ENCODE results near the gene TAF1A.

Gene TAF1A

GRCh38 chr1:222547944-222548671 is 41.6 kb downstream of the TAF1A start, which contains the start of gene HHIPL2:
Gene HHIPL2 (minus strand): TSS chr1:222548104. CDS start chr1:222548044, 60 bp downstream.
- H3K4me3 Mint-ChIP-seq: peak within 1 kb of the TSS in 2 of 3 experiments; percentile 10 to 50
- peak within 1 kb of the TSS in 2 of 3 experiments; percentile 26 to 36 for H3K27ac Mint-ChIP-seq
- TF ChIP-seq CTCF (IDR thresholded peaks at IDR 0.05; ENCODE audit: unreplicated experiment in 3 of 3): no peak
- H3K27me3 Mint-ChIP-seq (ENCODE audit: low read depth): peaks cover 27% of the 10 kb centered on the region
- H3K9me3 Mint-ChIP-seq: no peaks in the 10 kb centered on the region
- no peaks in the 10 kb centered on the region for H3K36me3 Mint-ChIP-seq (ENCODE audit: low read depth)
- H3K4me1 Mint-ChIP-seq: peaks cover 13% of the 10 kb centered on the region

GRCh38 chr1:222547260-222547614 is 42.5 kb downstream of the TAF1A start:
- Mint-ChIP-seq H3K36me3 (ENCODE audit: low read depth) (no peaks in the 10 kb centered on the region), H3K9me3 (no peaks in the 10 kb centered on the region), H3K4me1 (peaks cover 13% of the 10 kb centered on the region), H3K4me3 (peak overlapping the region in 1 of 3 experiments; percentile 10), H3K27ac (peak overlapping the region in 2 of 3 experiments; percentile 26 to 36), H3K27me3 (ENCODE audit: low read depth) (peaks cover 27% of the 10 kb centered on the region)
- TF ChIP-seq CTCF (IDR thresholded peaks at IDR 0.05; ENCODE audit: unreplicated experiment in 3 of 3): no peak

- Mint-ChIP-seq H3K4me1 (peaks cover 13% of the 10 kb centered on the region), H3K27ac (peak overlapping the region in 2 of 3 experiments; percentile 26 to 36), H3K27me3 (ENCODE audit: low read depth) (peaks cover 27% of the 10 kb centered on the region), H3K9me3 (no peaks in the 10 kb centered on the region), H3K4me3 (peak overlapping the region in 1 of 3 experiments; percentile 10), H3K36me3 (ENCODE audit: low read depth) (no peaks in the 10 kb centered on the region)
- no peak for TF ChIP-seq CTCF (IDR thresholded peaks at IDR 0.05; ENCODE audit: unreplicated experiment in 3 of 3)
Measured at GRCh38 chr1:222546548-222547259, 43.0 kb downstream of the TAF1A start.

- Mint-ChIP-seq H3K9me3 (no peaks in the 10 kb centered on the region), H3K27me3 (ENCODE audit: low read depth) (peaks cover 27% of the 10 kb centered on the region), H3K4me3 (no peak overlapping the region), H3K36me3 (ENCODE audit: low read depth) (no peaks in the 10 kb centered on the region), H3K4me1 (peaks cover 13% of the 10 kb centered on the region), H3K27ac (peak overlapping the region in 2 of 3 experiments; percentile 14 to 18)
- no peak for TF ChIP-seq CTCF (IDR thresholded peaks at IDR 0.05; ENCODE audit: unreplicated experiment in 3 of 3)
Measured at GRCh38 chr1:222546091-222546490, 43.6 kb downstream of the TAF1A start.

GRCh38 chr1:222543817-222544216 is 45.9 kb downstream of the TAF1A start:
- no peak for TF ChIP-seq CTCF (IDR thresholded peaks at IDR 0.05; ENCODE audit: unreplicated experiment in 3 of 3)
- Mint-ChIP-seq H3K27me3 (ENCODE audit: low read depth) (peaks cover 27% of the 10 kb centered on the region), H3K27ac (no peak overlapping the region), H3K36me3 (ENCODE audit: low read depth) (no peaks in the 10 kb centered on the region), H3K4me3 (no peak overlapping the region), H3K4me1 (peaks cover 13% of the 10 kb centered on the region), H3K9me3 (no peaks in the 10 kb centered on the region)

All from nephron (organoid).